ENCODE data around the gene FUT7.

DNA sequence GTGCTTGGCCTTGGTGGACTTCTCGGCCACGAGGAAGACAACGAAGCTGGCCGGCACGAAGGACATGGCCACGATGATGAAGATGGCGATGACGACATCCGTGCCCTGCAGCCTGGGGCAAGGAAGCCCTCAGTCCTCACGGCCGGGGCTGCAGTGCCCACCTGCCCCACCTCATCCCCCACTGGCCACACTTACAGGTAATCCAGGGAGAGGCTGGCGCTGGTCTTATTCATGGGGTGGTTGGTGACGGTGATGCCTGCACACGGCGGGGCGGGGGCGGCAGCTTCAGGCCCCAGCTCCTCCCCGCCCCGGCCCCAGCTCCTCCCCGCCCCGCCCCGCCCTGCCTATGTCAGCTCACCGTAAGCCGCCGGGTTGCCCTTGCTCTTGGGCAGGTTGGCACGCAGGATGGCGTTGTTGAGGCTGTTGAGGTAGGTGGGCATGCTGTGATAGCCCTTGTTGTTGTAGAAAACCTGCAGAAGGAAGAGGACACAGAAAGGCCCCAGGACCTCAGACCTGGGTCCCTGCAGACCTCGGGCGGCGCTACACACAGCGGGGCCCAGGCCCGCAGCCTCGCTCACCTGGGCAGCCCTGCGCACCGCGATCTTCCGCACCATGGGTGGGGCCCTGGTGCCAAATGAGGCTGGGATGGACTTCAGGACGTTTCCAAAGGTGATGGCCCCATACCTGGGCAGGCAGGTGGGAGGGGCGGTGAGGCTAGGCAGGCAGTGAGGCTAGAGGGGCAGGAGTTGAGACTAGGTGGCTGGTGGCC, 19.8 kb downstream of the FUT7 start:
- TF ChIP-seq, protein P1, sequence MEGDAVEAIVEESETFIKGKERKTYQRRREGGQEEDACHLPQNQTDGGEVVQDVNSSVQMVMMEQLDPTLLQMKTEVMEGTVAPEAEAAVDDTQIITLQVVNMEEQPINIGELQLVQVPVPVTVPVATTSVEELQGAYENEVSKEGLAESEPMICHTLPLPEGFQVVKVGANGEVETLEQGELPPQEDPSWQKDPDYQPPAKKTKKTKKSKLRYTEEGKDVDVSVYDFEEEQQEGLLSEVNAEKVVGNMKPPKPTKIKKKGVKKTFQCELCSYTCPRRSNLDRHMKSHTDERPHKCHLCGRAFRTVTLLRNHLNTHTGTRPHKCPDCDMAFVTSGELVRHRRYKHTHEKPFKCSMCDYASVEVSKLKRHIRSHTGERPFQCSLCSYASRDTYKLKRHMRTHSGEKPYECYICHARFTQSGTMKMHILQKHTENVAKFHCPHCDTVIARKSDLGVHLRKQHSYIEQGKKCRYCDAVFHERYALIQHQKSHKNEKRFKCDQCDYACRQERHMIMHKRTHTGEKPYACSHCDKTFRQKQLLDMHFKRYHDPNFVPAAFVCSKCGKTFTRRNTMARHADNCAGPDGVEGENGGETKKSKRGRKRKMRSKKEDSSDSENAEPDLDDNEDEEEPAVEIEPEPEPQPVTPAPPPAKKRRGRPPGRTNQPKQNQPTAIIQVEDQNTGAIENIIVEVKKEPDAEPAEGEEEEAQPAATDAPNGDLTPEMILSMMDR (conservative IDR thresholded peaks at IDR 0.05 in 1 of 2, IDR thresholded peaks at IDR 0.05 in 1 of 2; ENCODE audit: low read depth in 1 of 2, low read length in 2 of 2): no peak
- no peak for TF ChIP-seq EZH2 (IDR thresholded peaks at IDR 0.05; ENCODE audit: low read length, missing control alignments)
